Nephron progenitor cell (in vitro differentiated cells): ENCODE measurements around the gene ZNF678.

Experiments used
- DNase-seq: peaks from one replicate; pipeline ENCODE4 v3.0.0; 2021
- H3K27ac Mint-ChIP-seq: 2 replicates; pipeline ENCODE4 v1.8.0; 2021; ENCODE audit warnings: mild to moderate bottlenecking, moderate library complexity, mixed read lengths
- H3K27me3 Mint-ChIP-seq: 2 replicates; pipeline ENCODE4 v1.8.0; 2021; ENCODE audit warnings: mild to moderate bottlenecking, low read depth, mixed read lengths; ENCODE audit not compliant: poor library complexity
- H3K36me3 Mint-ChIP-seq: 2 replicates; pipeline ENCODE4 v1.8.0; 2021; ENCODE audit warnings: low read depth, mixed read lengths
- H3K4me1 Mint-ChIP-seq: 2 replicates; pipeline ENCODE4 v1.8.0; 2021; ENCODE audit warnings: mixed read lengths
- H3K4me3 Mint-ChIP-seq: 2 replicates; pipeline ENCODE4 v1.8.0; 2021; ENCODE audit warnings: mild to moderate bottlenecking, moderate library complexity, mixed read lengths
- H3K9me3 Mint-ChIP-seq: 2 replicates; pipeline ENCODE4 v1.8.0; 2021; ENCODE audit warnings: mild to moderate bottlenecking, moderate library complexity, mixed read lengths
- CTCF ChIP-seq: fragments of 200-600 bp; sonication (generic); IDR thresholded peaks from 2 replicates; pipeline ENCODE4 v1.5.0; 2021; ENCODE audit warnings: antibody characterized with exemption

ZNF678 gene

GRCh38 chr1:227621211-227621610 lies 57.9 kb downstream of the ZNF678 start:
- Mint-ChIP-seq H3K4me1 (no peaks in the 10 kb centered on the region), H3K36me3 (peaks cover 94% of the 10 kb centered on the region), H3K27me3 (peaks cover 4% of the 10 kb centered on the region), H3K9me3 (peaks cover 92% of the 10 kb centered on the region), H3K4me3 (no peak overlapping the region), H3K27ac (no peak overlapping the region)
- no peak for TF ChIP-seq CTCF
- no peak for DNase-seq

DNA sequence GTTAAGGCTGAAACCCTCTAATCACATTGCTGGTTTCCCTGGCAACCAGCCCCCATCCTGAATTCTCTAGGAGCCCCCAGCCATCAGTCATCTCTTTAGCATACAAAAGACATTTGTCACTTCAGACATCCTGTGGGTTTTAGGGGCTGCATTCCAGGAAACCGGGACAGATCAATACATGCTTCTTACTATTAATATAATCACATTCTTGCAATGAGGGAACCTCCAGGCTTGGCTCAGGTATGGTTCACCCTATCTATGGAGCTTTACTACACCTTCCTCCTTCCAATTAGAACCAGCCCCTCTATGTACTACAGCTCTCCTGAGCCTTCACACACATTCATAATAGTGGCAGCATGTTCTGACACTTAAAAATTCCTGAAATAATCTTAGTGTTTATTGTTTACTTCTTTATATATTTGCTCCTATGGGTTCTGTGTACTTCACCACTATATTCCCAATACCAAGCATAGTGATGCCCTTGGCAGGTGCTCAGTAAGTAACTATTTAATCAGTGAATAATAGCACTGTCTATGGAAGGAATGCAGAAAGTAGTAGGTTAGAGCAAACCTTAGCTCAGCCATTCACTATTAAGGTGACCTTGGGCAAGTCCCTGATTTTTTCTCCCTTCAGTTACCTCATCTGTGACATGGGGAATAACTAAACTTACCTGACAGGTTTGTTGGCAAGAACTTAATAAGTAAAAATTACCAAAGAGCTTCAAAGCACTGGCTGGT lies 59.6 kb downstream of the ZNF678 start:
- H3K36me3 Mint-ChIP-seq: peaks cover 98% of the 10 kb centered on the region
- DNase-seq: no peak
- peaks cover 4% of the 10 kb centered on the region for H3K27me3 Mint-ChIP-seq

GRCh38 chr1:227632325-227632724 lies 69.0 kb downstream of the ZNF678 start:
- peaks cover 87% of the 10 kb centered on the region for H3K36me3 Mint-ChIP-seq
- TF ChIP-seq CTCF: no peak
- DNase-seq: no peak
- peaks cover 35% of the 10 kb centered on the region for H3K9me3 Mint-ChIP-seq
- H3K27ac Mint-ChIP-seq: no peak overlapping the region
- H3K27me3 Mint-ChIP-seq: no peaks in the 10 kb centered on the region
- H3K4me3 Mint-ChIP-seq: no peak overlapping the region
- no peaks in the 10 kb centered on the region for H3K4me1 Mint-ChIP-seq

More for the DNA sequence above, 59.6 kb downstream of the ZNF678 start:
- Mint-ChIP-seq H3K4me1 (no peaks in the 10 kb centered on the region), H3K9me3 (peaks cover 97% of the 10 kb centered on the region), H3K4me3 (no peak overlapping the region), H3K27ac (no peak overlapping the region)
- TF ChIP-seq CTCF: no peak

GRCh38 chr1:227635596-227635995 lies 72.2 kb downstream of the ZNF678 start:
- H3K4me3 Mint-ChIP-seq: no peak overlapping the region
- H3K9me3 Mint-ChIP-seq: peaks cover 2% of the 10 kb centered on the region
- peaks cover 70% of the 10 kb centered on the region for H3K36me3 Mint-ChIP-seq
- TF ChIP-seq CTCF: no peak
- H3K4me1 Mint-ChIP-seq: no peaks in the 10 kb centered on the region
- peaks cover 2% of the 10 kb centered on the region for H3K27me3 Mint-ChIP-seq
- no peak overlapping the region for H3K27ac Mint-ChIP-seq
- no peak for DNase-seq

DNA sequence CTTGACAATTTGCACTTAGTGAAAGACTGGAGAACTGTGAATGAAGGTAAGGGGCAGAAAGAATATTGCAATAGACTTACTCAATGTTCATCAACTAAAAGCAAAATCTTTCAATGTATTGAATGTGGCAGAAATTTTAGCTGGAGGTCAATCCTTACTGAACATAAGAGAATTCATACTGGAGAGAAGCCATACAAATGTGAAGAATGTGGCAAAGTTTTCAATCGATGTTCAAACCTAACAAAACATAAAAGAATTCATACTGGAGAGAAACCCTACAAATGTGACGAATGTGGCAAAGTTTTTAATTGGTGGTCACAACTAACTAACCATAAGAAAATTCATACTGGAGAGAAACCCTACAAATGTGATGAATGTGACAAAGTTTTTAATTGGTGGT lies 91.1 kb downstream of the ZNF678 start:
- peaks cover 97% of the 10 kb centered on the region for H3K36me3 Mint-ChIP-seq

More for the DNA sequence above, 91.1 kb downstream of the ZNF678 start:
- no peak for TF ChIP-seq CTCF
- Mint-ChIP-seq H3K9me3 (peaks cover 97% of the 10 kb centered on the region), H3K27me3 (peaks cover 5% of the 10 kb centered on the region), H3K4me1 (no peaks in the 10 kb centered on the region), H3K4me3 (no peak overlapping the region), H3K27ac (no peak overlapping the region)
- DNase-seq: no peak
